ENCODE data around the gene KCNH2.

DNA sequence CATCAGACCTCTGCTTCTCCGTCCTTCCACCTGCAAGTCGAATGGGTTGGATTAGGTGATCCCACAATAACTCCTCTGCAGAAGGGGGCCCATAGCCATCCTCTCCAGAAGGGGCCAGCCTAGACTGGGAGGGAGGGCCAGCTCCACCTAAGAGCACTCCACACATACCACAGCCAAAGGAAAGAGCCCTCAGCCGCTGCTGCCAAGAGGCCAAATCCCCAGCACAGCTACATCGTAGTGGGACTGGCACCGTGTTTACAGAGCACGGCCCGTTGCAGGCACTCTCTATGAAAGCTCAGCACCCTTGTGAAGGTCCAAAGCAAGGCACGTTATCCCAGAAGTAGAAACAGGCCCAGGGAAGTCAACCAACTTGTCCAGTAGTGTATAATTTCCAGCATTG, 5.4 kb downstream of the KCNH2 start:
- TF ChIP-seq CTCF (IDR thresholded peaks at IDR 0.05) (no peak), POLR2A (IDR thresholded peaks at IDR 0.05) (no peak)

Measured in lower leg skin (tissue), 3 donors.